Heart left ventricle (tissue), 16 donors: ENCODE data around the gene TASP1. TPM values are rescaled to one million over a fixed set of nuclear protein-coding genes. Genes with fewer than 3 reads are reported as not detected.

ENCODE experiments used
- ATAC-seq, 4 donors: fragments of 200-7000 bp; cut with Tn5 transposase; one replicate each; pipeline ENCODE4 v1.9.1; 2020 to 2022; ENCODE audit warnings: moderate library complexity in 4 of 4, mild to moderate bottlenecking in 3 of 4, moderate number of reproducible peaks in 1 of 4
- DNase-seq, 5 donors: peaks; one replicate each; pipeline ENCODE4 v3.0.0-alpha.2; 2020
- H3K27ac ChIP-seq, 12 donors: fragments of 200-600 bp; sonication (generic) in 4 of 12; one replicate each; pipeline versions ENCODE4 v1.5.0 to v1.8.0; 2016 to 2022; ENCODE audit warnings: mild to moderate bottlenecking in 2 of 12
- H3K27me3 ChIP-seq, 9 donors: fragments of 200-600 bp; sonication (generic) in 2 of 9; one replicate each; pipeline versions ENCODE4 v1.5.1 to v1.8.0; 2016 to 2022; ENCODE audit warnings: mild to moderate bottlenecking in 3 of 9
- H3K36me3 ChIP-seq, 9 donors: fragments of 200-600 bp; sonication (generic) in 2 of 9; one replicate each; pipeline versions ENCODE4 v1.5.0 to v1.8.0; 2018 to 2022; ENCODE audit warnings: mild to moderate bottlenecking in 2 of 9
- H3K4me1 ChIP-seq, 12 donors: fragments of 200-600 bp; sonication (generic) in 4 of 12; one replicate each; pipeline versions ENCODE4 v1.5.0 to v1.8.0; 2016 to 2022; ENCODE audit warnings: mild to moderate bottlenecking in 3 of 12
- H3K4me3 ChIP-seq, 12 donors: fragments of 200-600 bp; sonication (generic) in 4 of 12; one replicate each; pipeline versions ENCODE4 v1.5.0 to v1.8.0; 2017 to 2022; ENCODE audit warnings: mild to moderate bottlenecking in 9 of 12, moderate library complexity in 4 of 12
- H3K9me3 ChIP-seq, 12 donors: fragments of 200-600 bp; sonication (generic) in 4 of 12; one replicate each; pipeline versions ENCODE4 v1.5.0 to v1.8.0; 2016 to 2022; ENCODE audit warnings: mild to moderate bottlenecking in 1 of 12
- CTCF ChIP-seq, 12 donors: fragments of 200-600 bp; sonication (generic) in 4 of 12; IDR thresholded peaks; one replicate each; pipeline versions ENCODE4 v1.5.0 to v1.8.0; 2018 to 2022; ENCODE audit warnings: antibody characterized with exemption in 12 of 12, mild to moderate bottlenecking in 5 of 12
- POLR2A ChIP-seq, 2 donors: fragments of 450-650 bp; IDR thresholded peaks; one replicate each; pipeline ENCODE4 v1.6.1; 2017; ENCODE audit warnings: antibody characterized with exemption in 2 of 2, mild to moderate bottlenecking in 2 of 2, moderate library complexity in 2 of 2
- WGBS, 4 donors: extraction: QIAGEN DNeasy Blood & Tissue Kit in 2 of 4; methylation state at CpG; one replicate each; pipeline versions ENCODE4 v1.1.5 to v1.1.7; 2013 to 2018; 5-methylcytosine and 5-hydroxymethylcytosine counted together
- intact Hi-C, 10 donors: fragments of 100-400 bp; cut with DNase I; formaldehyde crosslinking; loops; one replicate each; pipeline versions ENCODE4 v1.11.1 to v1.14.2; 2022
- polyA plus RNA-seq, 2 donors: library from polyadenylated mRNA; stranded (reverse); fragments of 200-250 nt; gene quantifications; one replicate each; pipeline ENCODE4 v1.2.3, GENCODE V29; 2013
- total RNA-seq, 9 donors: library from RNA; depleted of rRNA in 2 of 9; stranded (reverse); fragments of >200 nt in 2 of 9; fragmentation: NEBNext Ultra II Directional in 3 of 9; extraction: Animal tissue kit (Norgen Biotek cat#: 25700) in 3 of 9; gene quantifications; one replicate each; pipeline versions ENCODE4 v1.1.0 to v1.2.4, GENCODE V29; 2016 to 2023
- donor health status: ischemic (EF 13 %, LVEDD 7.1; RV severe dilation, severe dysfunction).
- donor health status: healthy with polysubstance abuse.
- donor health status: DM: no; HTN: yes; CAD: no.
- donor health status: DM: no; HTN: no; CAD: no.
- donor health status: ischemic (EF 25% LVEDD 6.9; RV normal size, moderate dysfunction).
- donor health status: ischemic (EF 25% LVEDD 5.7; RV mildly dilated, moderate dysfunction).
- donor health status: healthy.
- donor health status: DM: yes; HTN: yes; CAD: no.
- donor health status: ischemic (EF 35%, LVEDD 5.7; RV mildly dilated, moderate dysfunction).
- donor health status: nonischemic (EF 11% LVEDD 7.7; RV severe dilation, severe dysfunction).
- donor health status: DM: yes; HTN: yes; CAD: no.
- donor health status: PGD.
- donor health status: ischemic (EF 29% LVEDD 5.4; RV normal size, mild dysfunction).
- donor health status: nonischemic (EF 23%, LVEDD 6.1; RV moderate dilation, normal function).

TASP1 gene
- total and polyA plus RNA-seq, 11 donors, result 1.6 to 8.6 (median 5.3) TPM

GRCh38 chr20:13493143-13493542, 145.6 kb downstream of the TASP1 start:
- intact Hi-C loops, result no loop called here
- H3K36me3 ChIP-seq, result no peaks in the 10 kb centered on the region
- no peaks in the 10 kb centered on the region for H3K27me3 ChIP-seq
- H3K27ac ChIP-seq, result peak overlapping the region in 1 of 12 donors; percentile 50
- ATAC-seq (no peak), DNase-seq (no peak)
- no peak overlapping the region for H3K4me3 ChIP-seq
- peaks cover 0 to 20% (median 5%) of the 10 kb centered on the region in 12 donors for H3K4me1 ChIP-seq
- TF ChIP-seq CTCF (IDR thresholded peaks at IDR 0.05), result no peak
- no peak for TF ChIP-seq POLR2A (IDR thresholded peaks at IDR 0.05)
- WGBS, 4 donors, result 47 to 69% (median 49%) methylated on average over 2 of the region's 2 CpGs
- peaks cover 0 to 12% (median 7%) of the 10 kb centered on the region in 12 donors for H3K9me3 ChIP-seq

GRCh38 chr20:13492001-13492481, 146.7 kb downstream of the TASP1 start:
- peaks cover 0 to 3% (median 0%) of the 10 kb centered on the region in 12 donors for H3K9me3 ChIP-seq
- H3K4me1 ChIP-seq, result peaks cover 0 to 20% (median 5%) of the 10 kb centered on the region in 12 donors
- no peak overlapping the region for H3K4me3 ChIP-seq
- no peaks in the 10 kb centered on the region for H3K36me3 ChIP-seq
- 29 to 45% (median 40%) methylated on average over 3 of the region's 3 CpGs for WGBS, 4 donors
- ATAC-seq (peak; percentile 55 to 94 (median 72)), DNase-seq (peak in 2 of 5 donors; percentile 23 to 35)
- peak overlapping the region in 2 of 12 donors; percentile 4 to 50 for H3K27ac ChIP-seq
- no peaks in the 10 kb centered on the region for H3K27me3 ChIP-seq
- intact Hi-C loops, result no loop called here
- TF ChIP-seq CTCF (IDR thresholded peaks at IDR 0.05) (no peak), POLR2A (IDR thresholded peaks at IDR 0.05) (no peak)

GRCh38 chr20:13487202-13487601, 151.5 kb downstream of the TASP1 start:
- TF ChIP-seq CTCF (IDR thresholded peaks at IDR 0.05) (no peak), POLR2A (IDR thresholded peaks at IDR 0.05) (no peak)
- H3K36me3 ChIP-seq, result peaks cover 0 to 11% (median 8%) of the 10 kb centered on the region in 9 donors
- DNase-seq, result no peak
- H3K4me1 ChIP-seq, result peaks cover 0 to 17% (median 5%) of the 10 kb centered on the region in 12 donors
- H3K27ac ChIP-seq, result no peak overlapping the region
- no peaks in the 10 kb centered on the region for H3K27me3 ChIP-seq
- no peak overlapping the region for H3K4me3 ChIP-seq
- no peak for ATAC-seq
- WGBS, 4 donors, result 98 to 100% (median 99%) methylated on average over 3 of the region's 3 CpGs
- peaks cover 0 to 7% (median 0%) of the 10 kb centered on the region in 12 donors for H3K9me3 ChIP-seq
- intact Hi-C loops, result no loop called here

GRCh38 chr20:13486694-13487093, 152.0 kb downstream of the TASP1 start:
- peaks cover 0 to 7% (median 0%) of the 10 kb centered on the region in 12 donors for H3K9me3 ChIP-seq
- H3K4me1 ChIP-seq, result peaks cover 0 to 12% (median 2%) of the 10 kb centered on the region in 12 donors
- H3K27ac ChIP-seq, result no peak overlapping the region
- DNase-seq (no peak), ATAC-seq (no peak)
- TF ChIP-seq CTCF (IDR thresholded peaks at IDR 0.05) (no peak), POLR2A (IDR thresholded peaks at IDR 0.05) (no peak)
- H3K4me3 ChIP-seq, result no peak overlapping the region
- intact Hi-C loops, result no loop called here
- H3K36me3 ChIP-seq, result peaks cover 0 to 16% (median 13%) of the 10 kb centered on the region in 9 donors
- 75 to 92% (median 80%) methylated on average over 5 of the region's 5 CpGs for WGBS, 4 donors
- H3K27me3 ChIP-seq, result no peaks in the 10 kb centered on the region
